SK-N-SH treated with all-trans-retinoic acid at 6 μM for 48 hours (cell line): ENCODE measurements around the gene EBLN2.

ENCODE experiments used
- OSR1 ChIP-seq: fragments of 250-450 bp; sonication (Bioruptor Pico); IDR thresholded peaks from 2 replicates; pipeline ENCODE4 v1.8.0; 2022; ENCODE audit warnings: moderate library complexity, mild to moderate bottlenecking, inconsistent platforms
- PATZ1 ChIP-seq: fragments of 250-450 bp; sonication (Bioruptor Pico); IDR thresholded peaks from 2 replicates; pipeline ENCODE4 v1.8.0; 2020; ENCODE audit warnings: mild to moderate bottlenecking, moderate library complexity, borderline replicate concordance
- RARB ChIP-seq: fragments of 250-450 bp; sonication (Bioruptor Pico); IDR thresholded peaks from 2 replicates; pipeline ENCODE4 v1.8.0; 2021; ENCODE audit warnings: mild to moderate bottlenecking, moderate library complexity
- ZC3H10 ChIP-seq: fragments of 250-450 bp; sonication (Bioruptor Pico); IDR thresholded peaks from 2 replicates; pipeline ENCODE4 v1.5.1; 2021; ENCODE audit warnings: mild to moderate bottlenecking, moderate library complexity
- ZFP30 ChIP-seq: fragments of 450-650 bp; formaldehyde crosslinking; IDR thresholded peaks from 2 replicates; pipeline ENCODE4 v1.5.0; 2022; ENCODE audit warnings: mild to moderate bottlenecking, moderate library complexity

- no peak for TF ChIP-seq ZFP30 (CRISPR knock-in tag)
- TF ChIP-seq OSR1: no peak
- no peak for TF ChIP-seq ZC3H10 (CRISPR knock-in tag)
- no peak for TF ChIP-seq PATZ1 (CRISPR knock-in tag)
- TF ChIP-seq RARB (CRISPR knock-in tag): no peak
Measured at GRCh38 chr3:73100741-73101559, 39.5 kb downstream of the EBLN2 start.
